SU-DHL-6 (cell line): Measurements from ENCODE around the gene MMP24.

ENCODE experiments used
- H2AFZ ChIP-seq: fragments of 200-600 bp; sonication (generic); 2 replicates; pipeline ENCODE4 v1.6.1; 2014; ENCODE audit warnings: low read depth, mild to moderate bottlenecking, moderate library complexity, mixed read lengths, antibody characterized with exemption, low read length; ENCODE audit not compliant: severe bottlenecking
- H3F3A ChIP-seq: fragments of 200-600 bp; shearing (Covaris generic); 2 replicates; pipeline ENCODE4 v1.6.0; 2016; ENCODE audit warnings: antibody characterized with exemption, mild to moderate bottlenecking; ENCODE audit not compliant: insufficient read depth
- H3K27ac ChIP-seq: fragments of 200-600 bp; sonication (generic); 2 replicates; pipeline ENCODE4 v1.5.1; 2016; ENCODE audit warnings: low read depth, mild to moderate bottlenecking, low read length, moderate library complexity, mixed read lengths
- H3K27me3 ChIP-seq: fragments of 200-600 bp; sonication (generic), shearing (Covaris generic); 2 replicates; pipeline ENCODE4 v1.6.0; 2014; ENCODE audit warnings: mild to moderate bottlenecking, low read length
- H3K36me3 ChIP-seq: fragments of 200-600 bp; sonication (generic); 2 replicates; pipeline ENCODE4 v1.6.1; 2014; ENCODE audit warnings: mild to moderate bottlenecking, low read length, mixed read lengths
- H3K4me2 ChIP-seq: fragments of 300-600, 200-600 bp; shearing (Covaris generic), sonication (generic); 2 replicates; pipeline ENCODE4 v1.6.0; 2014; ENCODE audit warnings: low read length, low read depth, mild to moderate bottlenecking; ENCODE audit not compliant: poor library complexity, severe bottlenecking
- H3K4me3 ChIP-seq: fragments of 200-600 bp; sonication (generic); 2 replicates; pipeline ENCODE4 v1.5.1; 2014; ENCODE audit warnings: antibody characterized with exemption, low read length, mild to moderate bottlenecking, mixed read lengths; ENCODE audit not compliant: insufficient read depth, poor library complexity, severe bottlenecking
- H3K79me2 ChIP-seq: fragments of 200-600 bp; sonication (generic); 2 replicates; pipeline ENCODE4 v1.6.1; 2014; ENCODE audit warnings: mild to moderate bottlenecking, low read length, moderate library complexity; ENCODE audit not compliant: insufficient read depth
- H3K9ac ChIP-seq: fragments of 200-600 bp; sonication (generic); 2 replicates; pipeline ENCODE4 v1.7.0; 2014; ENCODE audit warnings: mild to moderate bottlenecking, low read length
- H3K9me2 ChIP-seq: fragments of 200-600 bp; sonication (generic); replicated peaks from 2 replicates; pipeline ENCODE4 v1.6.1; 2014; ENCODE audit warnings: low read length; ENCODE audit not compliant: insufficient read depth
- H3K9me3 ChIP-seq: fragments of 200-600 bp; sonication (generic); 2 replicates; pipeline ENCODE4 v1.6.1; 2014; ENCODE audit warnings: low read length, mixed read lengths; ENCODE audit not compliant: insufficient read depth
- H4K20me1 ChIP-seq: fragments of 200-600 bp; sonication (generic); 2 replicates; pipeline ENCODE4 v1.6.1; 2014; ENCODE audit warnings: low read depth, mild to moderate bottlenecking, antibody characterized with exemption, low read length, moderate library complexity, mixed read lengths
- EZH2phosphoT487 ChIP-seq: fragments of 200-600 bp; sonication (generic), shearing (Covaris generic); conservative IDR thresholded peaks from 2 replicates; pipeline ENCODE4 v1.6.1; 2018; ENCODE audit warnings: mild to moderate bottlenecking, antibody characterized with exemption, low read length, moderate library complexity, mixed read lengths
- TF ChIP-seq, protein P1 (sequence below): fragments of 200-600 bp; sonication (generic); IDR thresholded peaks from one replicate; pipeline ENCODE4 v1.5.1; 2017; ENCODE audit warnings: antibody characterized with exemption, mild to moderate bottlenecking, low read length, moderate library complexity; ENCODE audit not compliant: insufficient read depth, poor library complexity, severe bottlenecking

MMP24 gene

GRCh38 chr20:35275741-35276251 is 49.3 kb downstream of the MMP24 start:
- H4K20me1 ChIP-seq: no peaks in the 10 kb centered on the region
- 0 out of 2 replicates have a peak, but pooled peaks cover 4% of the 10 kb centered on the region for H3K36me3 ChIP-seq
- TF ChIP-seq EZH2phosphoT487: no peak
- TF ChIP-seq, protein P1, sequence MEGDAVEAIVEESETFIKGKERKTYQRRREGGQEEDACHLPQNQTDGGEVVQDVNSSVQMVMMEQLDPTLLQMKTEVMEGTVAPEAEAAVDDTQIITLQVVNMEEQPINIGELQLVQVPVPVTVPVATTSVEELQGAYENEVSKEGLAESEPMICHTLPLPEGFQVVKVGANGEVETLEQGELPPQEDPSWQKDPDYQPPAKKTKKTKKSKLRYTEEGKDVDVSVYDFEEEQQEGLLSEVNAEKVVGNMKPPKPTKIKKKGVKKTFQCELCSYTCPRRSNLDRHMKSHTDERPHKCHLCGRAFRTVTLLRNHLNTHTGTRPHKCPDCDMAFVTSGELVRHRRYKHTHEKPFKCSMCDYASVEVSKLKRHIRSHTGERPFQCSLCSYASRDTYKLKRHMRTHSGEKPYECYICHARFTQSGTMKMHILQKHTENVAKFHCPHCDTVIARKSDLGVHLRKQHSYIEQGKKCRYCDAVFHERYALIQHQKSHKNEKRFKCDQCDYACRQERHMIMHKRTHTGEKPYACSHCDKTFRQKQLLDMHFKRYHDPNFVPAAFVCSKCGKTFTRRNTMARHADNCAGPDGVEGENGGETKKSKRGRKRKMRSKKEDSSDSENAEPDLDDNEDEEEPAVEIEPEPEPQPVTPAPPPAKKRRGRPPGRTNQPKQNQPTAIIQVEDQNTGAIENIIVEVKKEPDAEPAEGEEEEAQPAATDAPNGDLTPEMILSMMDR: no peak
- H3K4me2 ChIP-seq: no peak overlapping the region
- no peaks in the 10 kb centered on the region for H3K9me2 ChIP-seq
- no peak overlapping the region for H3K27ac ChIP-seq
- H3K9me3 ChIP-seq: no peaks in the 10 kb centered on the region
- H3K9ac ChIP-seq: no peak overlapping the region
- H3K4me3 ChIP-seq: no peak overlapping the region
- H2AFZ ChIP-seq: no peak overlapping the region
- H3K27me3 ChIP-seq: no peaks in the 10 kb centered on the region
- H3K79me2 ChIP-seq: peaks cover 9% of the 10 kb centered on the region; the same call in 1 of the 2 replicates
- H3F3A ChIP-seq: peaks cover 20% of the 10 kb centered on the region

- Histone ChIP-seq H4K20me1 (no peaks in the 10 kb centered on the region), H3K9me2 (no peaks in the 10 kb centered on the region), H3K79me2 (peaks cover 9% of the 10 kb centered on the region; the same call in 1 of the 2 replicates), H3K9ac (peak overlapping the region; percentile 84), H3K9me3 (no peaks in the 10 kb centered on the region), H2AFZ (no peak overlapping the region), H3K4me2 (peak overlapping the region; percentile 89), H3K27ac (no peak overlapping the region), H3K27me3 (no peaks in the 10 kb centered on the region), H3K36me3 (0 out of 2 replicates have a peak, but pooled peaks cover 4% of the 10 kb centered on the region), H3F3A (peaks cover 20% of the 10 kb centered on the region), H3K4me3 (peak overlapping the region; percentile 75)
- TF ChIP-seq, protein P1: no peak
- no peak for TF ChIP-seq EZH2phosphoT487
Observed at GRCh38 chr20:35276408-35276807, 49.9 kb downstream of the MMP24 start.

GRCh38 chr20:35277127-35277526 is 50.6 kb downstream of the MMP24 start:
- no peak for TF ChIP-seq EZH2phosphoT487
- Histone ChIP-seq H3K9me2 (no peaks in the 10 kb centered on the region), H3K4me3 (peak overlapping the region; percentile 75), H3K36me3 (0 out of 2 replicates have a peak, but pooled peaks cover 4% of the 10 kb centered on the region), H3K27me3 (no peaks in the 10 kb centered on the region), H2AFZ (peak overlapping the region; percentile 55), H3K9ac (peak overlapping the region; percentile 84), H4K20me1 (no peaks in the 10 kb centered on the region), H3K27ac (peak overlapping the region; percentile 74), H3K4me2 (peak overlapping the region; percentile 89), H3K9me3 (no peaks in the 10 kb centered on the region), H3F3A (peaks cover 20% of the 10 kb centered on the region), H3K79me2 (peaks cover 10% of the 10 kb centered on the region; the same call in 1 of the 2 replicates)
